ENCODE results near the gene SPRYD3.
A peak's percentile ranks its signal among the peaks of the same experiment; 100 is the strongest.
"Not testable (repeated sequence)": the region's sequence is repeated elsewhere in the genome, so short reads cannot be mapped to it uniquely, and the experiment has no call there.

SPRYD3 gene

GRCh38 chr12:53101931-53102781, 23.0 kb upstream of the SPRYD3 start:
- DNase-seq: no peak

GRCh38 chr12:53101266-53101665, 22.1 kb upstream of the SPRYD3 start:
- DNase-seq: no peak

GRCh38 chr12:53100466-53101151, 21.4 kb upstream of the SPRYD3 start:
- DNase-seq: no peak

GRCh38 chr12:53099071-53099882, 20.1 kb upstream of the SPRYD3 start:
- DNase-seq: peak; percentile 98

- DNase-seq: peak; percentile 93
Measured at GRCh38 chr12:53098354-53098981, 19.3 kb upstream of the SPRYD3 start.

GRCh38 chr12:53097564-53098353, 18.6 kb upstream of the SPRYD3 start, which contains the start of gene IGFBP6:
TSS of gene IGFBP6 (plus strand) at chr12:53097667. CDS start at chr12:53097718, 51 bp downstream.
- DNase-seq: peak; percentile 58

GRCh38 chr12:53097207-53097563, 18.0 kb upstream of the SPRYD3 start:
- DNase-seq: peak; percentile 50

- no peak for DNase-seq
Measured at GRCh38 chr12:53096759-53097158, 17.6 kb upstream of the SPRYD3 start.

GRCh38 chr12:53096089-53096741, 17.0 kb upstream of the SPRYD3 start:
- peak; percentile 90 for DNase-seq

GRCh38 chr12:53095596-53095895, 16.4 kb upstream of the SPRYD3 start:
- DNase-seq: not testable (repeated sequence)

GRCh38 chr12:53094796-53095595, 15.8 kb upstream of the SPRYD3 start:
- DNase-seq: not testable (repeated sequence)

- no peak for DNase-seq
Measured at GRCh38 chr12:53094394-53094787, 15.2 kb upstream of the SPRYD3 start.

- no peak for DNase-seq
Measured at GRCh38 chr12:53093777-53094393, 14.7 kb upstream of the SPRYD3 start.

GRCh38 chr12:53091756-53092155, 12.6 kb upstream of the SPRYD3 start:
- no peak for DNase-seq

GRCh38 chr12:53090554-53090953, 11.4 kb upstream of the SPRYD3 start:
- no peak for DNase-seq

- DNase-seq: no peak
Measured at GRCh38 chr12:53090105-53090504, 10.9 kb upstream of the SPRYD3 start.

- no peak for DNase-seq
Measured at GRCh38 chr12:53086361-53086760, 7.2 kb upstream of the SPRYD3 start.

GRCh38 chr12:53082637-53083175, 3.5 kb upstream of the SPRYD3 start:
- no peak for DNase-seq

GRCh38 chr12:53078425-53079225, 565 bp downstream of the SPRYD3 start:
- DNase-seq: peak; percentile 27

Data from fibroblast of skin of back (primary cell).